Uterus (tissue), 4 donors: ENCODE results near the gene NSFL1C. TPM values are rescaled to one million over a fixed set of nuclear protein-coding genes. Genes with fewer than 3 reads are reported as not detected.

Experiments
- DNase-seq, 2 donors: peaks; one replicate each; pipeline ENCODE4 v3.0.0-alpha.2; 2019 to 2020
- H3K27ac ChIP-seq, 2 donors: fragments of 200-600 bp; sonication (generic); 1 replicate in 1 of 2; 2 replicates in 1 of 2; pipeline ENCODE4 v1.5.1; 2016 to 2018
- H3K27me3 ChIP-seq, 2 donors: fragments of 200-600 bp; sonication (generic); one replicate each; pipeline ENCODE4 v1.5.1; 2018 to 2019; ENCODE audit warnings: control low read depth in 1 of 2
- H3K36me3 ChIP-seq, 2 donors: fragments of 200-600 bp; sonication (generic); one replicate each; pipeline ENCODE4 v1.5.1; 2019; ENCODE audit warnings: control low read depth in 1 of 2
- H3K4me1 ChIP-seq, 2 donors: fragments of 200-600 bp; sonication (generic); one replicate each; pipeline ENCODE4 v1.5.1; 2018 to 2019; ENCODE audit warnings: control low read depth in 1 of 2
- H3K4me3 ChIP-seq, 2 donors: fragments of 200-600 bp; sonication (generic); 1 replicate in 1 of 2; 2 replicates in 1 of 2; pipeline ENCODE4 v1.5.1; 2018 to 2019; ENCODE audit warnings: mild to moderate bottlenecking in 1 of 2
- H3K9me3 ChIP-seq, 2 donors: fragments of 200-600 bp; sonication (generic); one replicate each; pipeline ENCODE4 v1.5.1; 2019; ENCODE audit warnings: control low read depth in 1 of 2
- CTCF ChIP-seq, 4 experiments: fragments of 200-600 bp in 2 of 4; fragments of 450-650 bp in 2 of 4; sonication (generic) in 2 of 4; IDR thresholded peaks; one replicate each; pipeline ENCODE4 v1.5.1; 2016 to 2019; ENCODE audit warnings: antibody characterized with exemption in 4 of 4, mild to moderate bottlenecking in 2 of 4, moderate library complexity in 1 of 4
- POLR2A ChIP-seq, 2 donors: fragments of 450-650 bp; IDR thresholded peaks; one replicate each; pipeline ENCODE4 v1.6.1; 2016; ENCODE audit warnings: antibody characterized with exemption in 2 of 2, mild to moderate bottlenecking in 1 of 2, moderate library complexity in 1 of 2
- intact Hi-C: fragments of 100-400 bp; cut with DNase I; formaldehyde crosslinking; loops from one replicate; pipeline ENCODE4 v1.15.1; 2023; ENCODE audit warnings: low total_unique reads
- total RNA-seq, 4 donors: library from RNA; depleted of rRNA in 3 of 4; stranded (reverse); fragments of >200 nt in 3 of 4; gene quantifications; one replicate each; pipeline versions ENCODE4 v1.1.0 to v1.2.4, GENCODE V29; 2014 to 2023
- donor health status: DM: yes; HTN: yes; CAD: no.

NSFL1C gene
- total RNA-seq, 4 donors from 2014 or later = 18.7 to 67.8 (median 35.8) TPM

GRCh38 chr20:1496930-1497329 is 30.3 kb upstream of the NSFL1C start:
- no peak overlapping the region for H3K27ac ChIP-seq
- H3K27me3 ChIP-seq = no peaks in the 10 kb centered on the region
- DNase-seq = no peak
- no peak overlapping the region for H3K4me3 ChIP-seq
- TF ChIP-seq CTCF (IDR thresholded peaks at IDR 0.05) (no peak), POLR2A (IDR thresholded peaks at IDR 0.05) (no peak)
- H3K9me3 ChIP-seq = no peaks in the 10 kb centered on the region
- H3K36me3 ChIP-seq = no peaks in the 10 kb centered on the region
- H3K4me1 ChIP-seq = no peaks in the 10 kb centered on the region
- intact Hi-C loops = no loop called here

GRCh38 chr20:1494436-1494835 is 27.8 kb upstream of the NSFL1C start:
- intact Hi-C loops = no loop called here

GRCh38 chr20:1493536-1493935 is 26.9 kb upstream of the NSFL1C start:
- Histone ChIP-seq H3K27me3 (no peaks in the 10 kb centered on the region), H3K4me3 (no peak overlapping the region), H3K4me1 (no peaks in the 10 kb centered on the region), H3K9me3 (no peaks in the 10 kb centered on the region), H3K36me3 (no peaks in the 10 kb centered on the region), H3K27ac (no peak overlapping the region)
- DNase-seq = no peak
- intact Hi-C loops = no loop called here
- TF ChIP-seq CTCF (IDR thresholded peaks at IDR 0.05) (no peak), POLR2A (IDR thresholded peaks at IDR 0.05) (no peak)

More at GRCh38 chr20:1494436-1494835, 27.8 kb upstream of the NSFL1C start:
- DNase-seq = no peak
- Histone ChIP-seq H3K36me3 (no peaks in the 10 kb centered on the region), H3K4me1 (no peaks in the 10 kb centered on the region), H3K4me3 (no peak overlapping the region), H3K9me3 (no peaks in the 10 kb centered on the region), H3K27me3 (no peaks in the 10 kb centered on the region), H3K27ac (no peak overlapping the region)
- TF ChIP-seq POLR2A (IDR thresholded peaks at IDR 0.05) = no peak
- no peak for TF ChIP-seq CTCF (IDR thresholded peaks at IDR 0.05)

- TF ChIP-seq POLR2A (IDR thresholded peaks at IDR 0.05) (no peak), CTCF (IDR thresholded peaks at IDR 0.05) (no peak)
- H3K27me3 ChIP-seq = no peaks in the 10 kb centered on the region
- H3K4me1 ChIP-seq = no peaks in the 10 kb centered on the region
- no peak overlapping the region for H3K4me3 ChIP-seq
- intact Hi-C loops = no loop called here
- DNase-seq = no peak
- peak overlapping the region in 1 of 2 donors; percentile 0 for H3K27ac ChIP-seq
- no peaks in the 10 kb centered on the region for H3K36me3 ChIP-seq
- H3K9me3 ChIP-seq = no peaks in the 10 kb centered on the region
These were observed 25.4 kb upstream of the NSFL1C start for GRCh38 chr20:1491860-1492642.

- Histone ChIP-seq H3K36me3 (no peaks in the 10 kb centered on the region), H3K27ac (peak within 1 kb of the TSS; percentile 0 to 21), H3K4me3 (no peak within 1 kb of the TSS), H3K9me3 (no peaks in the 10 kb centered on the region), H3K27me3 (no peaks in the 10 kb centered on the region), H3K4me1 (no peaks in the 10 kb centered on the region)
- peak in 1 of 2 donors; percentile 42 for DNase-seq
- intact Hi-C loops = no loop called here
- TF ChIP-seq CTCF (IDR thresholded peaks at IDR 0.05) = no peak
- TF ChIP-seq POLR2A (IDR thresholded peaks at IDR 0.05) = no peak
These were observed 24.7 kb upstream of the NSFL1C start, which contains the start of gene SIRPB2 for GRCh38 chr20:1491281-1491840. SIRPB2 (minus strand) TSS chr20:1491420; CDS start chr20:1491359, 61 bp downstream.
